Measurements from ENCODE around the gene PLEKHH1. TPM values are rescaled to one million over a fixed set of nuclear protein-coding genes. Genes with fewer than 3 reads are reported as not detected.

Gene PLEKHH1
- total RNA-seq, 4 donors from 2014 or later = 71.1 to 123 (median 79.7) TPM

DNA sequence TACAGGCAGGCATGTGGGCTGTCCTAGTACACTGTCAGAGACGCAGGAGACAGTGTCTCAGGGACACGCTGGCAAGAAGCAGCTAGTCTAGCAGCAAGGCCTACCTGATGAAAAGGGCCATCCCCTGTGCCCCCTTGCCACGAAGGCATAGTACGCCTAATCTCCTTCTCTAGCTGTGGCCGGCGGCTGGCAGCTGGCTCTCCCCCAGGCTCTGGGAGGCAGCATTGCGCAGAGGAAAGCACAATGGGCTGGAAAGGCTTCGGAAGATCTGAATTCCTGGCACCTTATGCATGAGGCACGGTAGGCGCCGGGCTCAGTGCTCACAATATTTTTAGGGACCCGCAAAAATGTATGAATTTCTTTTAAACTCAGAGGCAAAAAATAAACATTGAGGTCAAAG, 16.0 kb upstream of the PLEKHH1 start:
- 59 to 100% methylated on average over 1 to 12 of the region's 12 CpGs for WGBS, 2 donors (ENCODE audit: low coverage in 1 of 2)
- Histone ChIP-seq H3K27me3 (no peaks in the 10 kb centered on the region), H3K4me1 (peaks cover 9 to 26% (median 19%) of the 10 kb centered on the region in 4 donors), H3K4me3 (no peak overlapping the region), H3K9me3 (no peaks in the 10 kb centered on the region), H3K27ac (no peak overlapping the region), H3K36me3 (no peaks in the 10 kb centered on the region)
- no peak for TF ChIP-seq POLR2AphosphoS5 (IDR thresholded peaks at IDR 0.05)
- TF ChIP-seq, protein P1, sequence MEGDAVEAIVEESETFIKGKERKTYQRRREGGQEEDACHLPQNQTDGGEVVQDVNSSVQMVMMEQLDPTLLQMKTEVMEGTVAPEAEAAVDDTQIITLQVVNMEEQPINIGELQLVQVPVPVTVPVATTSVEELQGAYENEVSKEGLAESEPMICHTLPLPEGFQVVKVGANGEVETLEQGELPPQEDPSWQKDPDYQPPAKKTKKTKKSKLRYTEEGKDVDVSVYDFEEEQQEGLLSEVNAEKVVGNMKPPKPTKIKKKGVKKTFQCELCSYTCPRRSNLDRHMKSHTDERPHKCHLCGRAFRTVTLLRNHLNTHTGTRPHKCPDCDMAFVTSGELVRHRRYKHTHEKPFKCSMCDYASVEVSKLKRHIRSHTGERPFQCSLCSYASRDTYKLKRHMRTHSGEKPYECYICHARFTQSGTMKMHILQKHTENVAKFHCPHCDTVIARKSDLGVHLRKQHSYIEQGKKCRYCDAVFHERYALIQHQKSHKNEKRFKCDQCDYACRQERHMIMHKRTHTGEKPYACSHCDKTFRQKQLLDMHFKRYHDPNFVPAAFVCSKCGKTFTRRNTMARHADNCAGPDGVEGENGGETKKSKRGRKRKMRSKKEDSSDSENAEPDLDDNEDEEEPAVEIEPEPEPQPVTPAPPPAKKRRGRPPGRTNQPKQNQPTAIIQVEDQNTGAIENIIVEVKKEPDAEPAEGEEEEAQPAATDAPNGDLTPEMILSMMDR (IDR thresholded peaks at IDR 0.05) = no peak
- no peak for TF ChIP-seq POLR2A (IDR thresholded peaks at IDR 0.05)
- TF ChIP-seq EP300 (IDR thresholded peaks at IDR 0.05; ENCODE audit: low read depth) = no peak
- intact Hi-C loops (cut with DNase I; ENCODE audit: low total_unique reads) = no loop called here
- peak; percentile 25 for DNase-seq
- in situ Hi-C loops (cut with MboI; ENCODE audit: low pct_ligation_motif_present in 1 of 4, low pct_unique_long_range_greater_than_20kb in 1 of 4, low sequenced_read_pairs in 3 of 4) = no loop called here

DNA sequence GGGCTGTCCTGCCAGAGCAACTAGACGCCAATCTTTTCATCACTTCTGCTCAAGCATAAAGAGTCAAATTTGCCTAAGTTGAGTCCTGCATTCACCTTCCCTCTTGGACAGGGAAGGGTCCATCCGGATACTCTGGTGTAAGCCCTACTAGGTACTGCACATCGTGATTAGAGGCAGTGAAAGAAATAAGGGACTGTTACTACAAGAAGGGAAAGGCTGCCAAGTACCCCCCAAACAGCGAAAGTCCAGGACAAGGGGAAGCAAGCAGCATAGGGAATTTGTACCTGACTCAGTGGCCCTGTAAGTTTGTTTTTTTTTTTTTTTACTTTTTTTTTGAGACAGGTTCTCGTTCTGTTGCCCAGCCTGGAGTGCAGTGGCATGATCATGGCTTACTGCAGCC, 13.7 kb upstream of the PLEKHH1 start:
- H3K9me3 ChIP-seq = no peaks in the 10 kb centered on the region
- DNase-seq = no peak
- TF ChIP-seq POLR2A (IDR thresholded peaks at IDR 0.05) (no peak), EP300 (IDR thresholded peaks at IDR 0.05; ENCODE audit: low read depth) (no peak), POLR2AphosphoS5 (IDR thresholded peaks at IDR 0.05) (no peak)
- TF ChIP-seq, protein P1 (IDR thresholded peaks at IDR 0.05) = no peak
- in situ Hi-C loops (cut with MboI; ENCODE audit: low pct_ligation_motif_present in 1 of 4, low pct_unique_long_range_greater_than_20kb in 1 of 4, low sequenced_read_pairs in 3 of 4) = no loop called here
- intact Hi-C loops (cut with DNase I; ENCODE audit: low total_unique reads) = no loop called here
- no peak overlapping the region for H3K27ac ChIP-seq
- H3K4me1 ChIP-seq = peaks cover 0 to 16% (median 14%) of the 10 kb centered on the region in 4 donors
- no peaks in the 10 kb centered on the region for H3K36me3 ChIP-seq
- WGBS, 2 donors (ENCODE audit: low coverage in 1 of 2) = 78 to 100% methylated on average over 3 to 5 of the region's 5 CpGs
- peaks cover 6% of the 10 kb centered on the region for H3K27me3 ChIP-seq
- H3K4me3 ChIP-seq = no peak overlapping the region

DNA sequence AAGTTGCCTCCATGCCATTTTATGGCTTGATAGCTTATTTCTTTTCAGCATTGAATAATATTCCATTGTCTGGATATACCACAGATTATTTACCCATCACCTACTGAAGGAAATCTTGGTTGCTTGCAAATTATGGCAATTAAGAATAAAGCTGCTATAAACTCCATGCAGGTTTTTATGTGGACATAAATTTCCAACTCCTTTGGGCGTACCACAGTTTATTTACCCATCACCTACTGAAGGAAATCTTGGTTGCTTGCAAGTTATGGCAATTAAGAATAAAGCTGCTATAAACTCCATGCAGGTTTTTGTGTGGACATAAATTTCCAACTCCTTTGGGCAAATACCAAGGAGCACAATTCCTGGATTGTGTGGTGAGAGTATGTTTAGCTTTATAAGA, 12.6 kb upstream of the PLEKHH1 start:
- Histone ChIP-seq H3K4me1 (peaks cover 0 to 18% (median 15%) of the 10 kb centered on the region in 4 donors), H3K36me3 (no peaks in the 10 kb centered on the region), H3K27me3 (peaks cover 8% of the 10 kb centered on the region), H3K4me3 (no peak overlapping the region), H3K9me3 (no peaks in the 10 kb centered on the region), H3K27ac (peak overlapping the region; percentile 12 to 55 (median 30))
- in situ Hi-C loops (cut with MboI; ENCODE audit: low pct_ligation_motif_present in 1 of 4, low pct_unique_long_range_greater_than_20kb in 1 of 4, low sequenced_read_pairs in 3 of 4) (no loop called here), intact Hi-C loops (cut with DNase I; ENCODE audit: low total_unique reads) (no loop called here)
- 50 to 58% methylated on average over 1 of the region's 1 CpG for whole genome bisulfite sequencing, 2 donors (ENCODE audit: low coverage in 1 of 2)
- TF ChIP-seq EP300 (IDR thresholded peaks at IDR 0.05; ENCODE audit: low read depth) = no peak
- no peak for TF ChIP-seq POLR2A (IDR thresholded peaks at IDR 0.05)
- TF ChIP-seq, protein P1 (IDR thresholded peaks at IDR 0.05) = no peak
- no peak for TF ChIP-seq POLR2AphosphoS5 (IDR thresholded peaks at IDR 0.05)
- no peak for DNase-seq

DNA sequence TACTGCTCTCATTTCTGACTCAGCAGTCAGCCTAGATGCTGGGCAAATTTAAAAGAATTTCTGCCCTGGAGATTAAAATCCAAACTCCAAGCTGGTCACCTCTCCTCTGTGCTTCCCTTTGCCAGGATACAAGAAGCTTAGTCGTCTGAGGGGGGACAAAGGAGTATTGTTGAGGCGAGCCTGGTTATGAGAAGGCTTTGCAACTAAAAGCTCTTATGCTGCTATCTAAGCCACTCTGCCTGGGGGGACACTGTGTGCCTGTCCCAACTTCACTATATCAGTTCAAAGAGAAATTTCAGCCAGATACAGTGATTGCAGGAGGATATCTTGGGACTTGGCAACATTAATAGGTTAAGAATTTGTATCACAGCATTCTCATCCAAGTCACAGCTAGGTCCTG, 10.8 kb upstream of the PLEKHH1 start:
- WGBS, 2 donors (ENCODE audit: low coverage in 1 of 2) = 49 to 60% methylated on average over 1 to 2 of the region's 2 CpGs

More for the DNA sequence above, 10.8 kb upstream of the PLEKHH1 start:
- DNase-seq = no peak
- intact Hi-C loops (cut with DNase I; ENCODE audit: low total_unique reads) (no loop called here), in situ Hi-C loops (cut with MboI; ENCODE audit: low pct_ligation_motif_present in 1 of 4, low pct_unique_long_range_greater_than_20kb in 1 of 4, low sequenced_read_pairs in 3 of 4) (no loop called here)
- Histone ChIP-seq H3K27ac (no peak overlapping the region), H3K27me3 (peaks cover 11% of the 10 kb centered on the region), H3K9me3 (no peaks in the 10 kb centered on the region), H3K4me3 (no peak overlapping the region), H3K4me1 (peaks cover 0 to 16% (median 10%) of the 10 kb centered on the region in 4 donors), H3K36me3 (no peaks in the 10 kb centered on the region)
- no peak for TF ChIP-seq EP300 (IDR thresholded peaks at IDR 0.05; ENCODE audit: low read depth)
- TF ChIP-seq, protein P1 (IDR thresholded peaks at IDR 0.05) = no peak
- TF ChIP-seq POLR2AphosphoS5 (IDR thresholded peaks at IDR 0.05) = no peak
- no peak for TF ChIP-seq POLR2A (IDR thresholded peaks at IDR 0.05)

All from transverse colon (tissue), 4 donors.